Activated CD4-positive, alpha-beta T cell treated with anti-CD3 and anti-CD28 coated beads, Interleukin-2, Interleukin-4, amounts not matched to agents 100 ng/mL and 50 ng/mL, durations not matched to agents 16 hours and 8 hours (primary cell): ENCODE results near the gene CCDC192.

Experiments used
- DNase-seq: peaks from one replicate; pipeline ENCODE4 v3.0.0-alpha.2; 2020; ENCODE audit warnings: low spot score

The CCDC192 gene

GRCh38 chr5:127958421-127959011 is 255.3 kb downstream of the CCDC192 start:
- DNase-seq, result no peak

- no peak for DNase-seq
These were observed 256.1 kb downstream of the CCDC192 start for GRCh38 chr5:127959152-127959764.

GRCh38 chr5:127960270-127960691 is 257.1 kb downstream of the CCDC192 start:
- DNase-seq, result no peak

GRCh38 chr5:127961006-127961762 is 258.0 kb downstream of the CCDC192 start:
- no peak for DNase-seq

GRCh38 chr5:127961763-127962145 is 258.6 kb downstream of the CCDC192 start:
- no peak for DNase-seq

- no peak for DNase-seq
These were observed 259.3 kb downstream of the CCDC192 start for GRCh38 chr5:127962491-127962890.

- DNase-seq, result no peak
These were observed 260.0 kb downstream of the CCDC192 start for GRCh38 chr5:127963233-127963632.

- DNase-seq, result no peak
These were observed 260.7 kb downstream of the CCDC192 start for GRCh38 chr5:127963931-127964330.

GRCh38 chr5:127967323-127967982 is 264.3 kb downstream of the CCDC192 start:
- no peak for DNase-seq

- DNase-seq, result no peak
These were observed 264.9 kb downstream of the CCDC192 start for GRCh38 chr5:127967983-127968592.

- no peak for DNase-seq
These were observed 265.8 kb downstream of the CCDC192 start for GRCh38 chr5:127969002-127969401.

- DNase-seq, result no peak
These were observed 266.5 kb downstream of the CCDC192 start for GRCh38 chr5:127969651-127970050.

- no peak for DNase-seq
These were observed 266.9 kb downstream of the CCDC192 start for GRCh38 chr5:127970081-127970480.

GRCh38 chr5:127970854-127971425 is 267.7 kb downstream of the CCDC192 start:
- no peak for DNase-seq

GRCh38 chr5:127975961-127976360 is 272.8 kb downstream of the CCDC192 start:
- no peak for DNase-seq

- DNase-seq, result no peak
These were observed 273.3 kb downstream of the CCDC192 start for GRCh38 chr5:127976525-127976924.

GRCh38 chr5:127976991-127977717 is 274.0 kb downstream of the CCDC192 start:
- no peak for DNase-seq

- no peak for DNase-seq
These were observed 275.6 kb downstream of the CCDC192 start for GRCh38 chr5:127978738-127979300.

- DNase-seq, result no peak
These were observed 276.3 kb downstream of the CCDC192 start for GRCh38 chr5:127979475-127979874.

GRCh38 chr5:127980843-127981242 is 277.7 kb downstream of the CCDC192 start:
- no peak for DNase-seq

- DNase-seq, result no peak
These were observed 278.3 kb downstream of the CCDC192 start for GRCh38 chr5:127981498-127981897.
